Measurements from ENCODE around the gene CNPPD1.
"Not testable (repeated sequence)": the region's sequence is repeated elsewhere in the genome, so short reads cannot be mapped to it uniquely, and the experiment has no call there.

Gene CNPPD1

GRCh38 chr2:219207884-219208740 lies 31.4 kb upstream of the CNPPD1 start:
- no peak for DNase-seq

DNA sequence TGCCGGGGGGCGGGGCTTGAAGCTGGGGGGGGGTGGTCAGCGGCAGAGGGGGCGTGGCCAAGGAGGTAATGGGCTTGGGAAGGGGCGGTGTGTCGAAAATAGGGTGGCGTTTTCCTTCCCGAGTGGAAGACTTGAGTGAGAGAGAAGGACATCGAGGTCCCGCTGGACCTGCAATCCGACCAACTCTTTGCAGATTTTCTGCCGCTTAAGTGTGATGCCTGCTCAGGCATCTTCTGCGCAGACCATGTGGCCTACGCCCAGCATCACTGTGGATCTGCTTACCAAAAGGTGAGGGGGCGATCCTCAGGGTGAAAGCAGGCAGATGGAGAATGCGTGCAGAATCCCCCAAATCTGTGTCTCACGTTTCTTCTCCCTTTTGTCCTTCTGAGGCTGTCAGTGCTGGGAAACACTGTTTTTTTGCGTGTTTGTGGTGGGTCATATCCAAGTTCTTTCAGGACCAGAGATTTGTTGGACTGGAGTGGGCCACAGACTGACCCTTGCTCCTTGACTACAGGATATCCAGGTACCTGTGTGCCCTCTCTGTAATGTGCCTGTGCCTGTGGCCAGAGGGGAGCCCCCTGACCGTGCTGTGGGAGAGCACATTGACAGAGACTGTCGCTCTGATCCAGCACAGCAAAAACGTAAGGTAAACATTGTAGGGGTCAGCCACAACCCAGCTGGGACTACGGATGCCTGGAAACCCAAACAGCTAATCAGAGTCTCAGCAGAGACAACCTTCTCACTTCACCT lies 30.6 kb upstream of the CNPPD1 start:
- DNase-seq, result no peak

DNA sequence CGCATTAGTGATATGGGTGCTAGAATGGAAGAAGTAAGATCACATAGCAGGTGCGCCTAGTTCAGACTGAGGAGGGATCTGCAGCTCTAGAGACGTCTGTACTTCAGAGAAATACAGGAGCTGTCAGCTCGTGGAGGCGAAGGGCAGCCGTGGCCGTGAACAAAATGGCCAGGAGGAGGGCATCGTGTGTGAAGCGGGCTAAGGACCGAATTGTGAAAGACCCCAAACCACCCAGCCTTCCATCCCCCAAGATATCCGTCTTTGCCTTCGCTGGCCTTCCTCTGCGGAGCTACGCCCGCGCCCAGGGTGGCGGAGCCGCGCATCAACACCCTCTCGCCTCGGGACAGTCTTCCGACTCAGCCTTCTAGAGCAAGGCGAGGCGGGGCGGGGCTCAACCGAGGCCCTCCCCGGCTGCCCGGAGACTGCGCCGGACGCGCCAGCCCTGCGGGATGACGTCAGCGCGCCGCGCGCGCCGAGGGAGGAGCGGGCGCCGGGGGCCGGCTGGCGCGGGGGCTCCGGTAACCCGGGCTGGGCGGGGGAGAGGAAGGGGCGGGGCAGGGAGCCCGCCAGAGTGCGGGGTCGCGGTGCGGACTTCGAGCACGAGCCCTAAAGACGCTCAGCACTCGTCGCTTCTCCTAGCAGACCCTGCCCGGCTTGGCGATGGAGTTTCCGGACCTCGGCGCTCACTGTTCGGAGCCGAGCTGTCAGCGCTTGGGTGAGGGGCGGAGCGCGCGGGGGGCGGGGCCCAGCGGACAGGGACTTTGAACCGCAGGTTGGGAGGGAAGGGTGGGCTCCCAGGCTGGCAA lies 29.8 kb upstream of the CNPPD1 start, which contains the start of gene ZFAND2B:
TSS of gene ZFAND2B (plus strand) at position 455 of the 806 bp plus-strand sequence. CDS start at position 661, 206 bp downstream.
- DNase-seq, result peak; percentile 74

GRCh38 chr2:219205981-219206327 lies 29.2 kb upstream of the CNPPD1 start:
- no peak for DNase-seq

DNA sequence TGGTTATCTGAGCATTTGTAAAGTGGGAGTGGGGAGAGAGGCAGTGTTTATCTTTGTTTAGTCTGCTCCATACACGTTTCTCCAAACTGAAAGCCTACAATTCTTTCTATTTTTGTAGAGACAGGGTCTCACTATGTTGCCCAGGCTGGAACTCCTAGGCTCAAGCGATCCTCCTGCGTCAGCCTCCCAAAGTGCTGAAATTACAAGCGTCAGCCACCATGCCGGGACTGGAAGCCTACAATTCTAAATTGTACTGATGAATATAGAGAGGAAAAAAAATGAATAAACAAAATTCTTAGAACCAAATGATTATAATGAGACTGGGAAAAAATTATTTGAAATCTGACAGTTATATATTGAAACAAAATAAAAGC lies 28.4 kb upstream of the CNPPD1 start:
- DNase-seq, result no peak

DNA sequence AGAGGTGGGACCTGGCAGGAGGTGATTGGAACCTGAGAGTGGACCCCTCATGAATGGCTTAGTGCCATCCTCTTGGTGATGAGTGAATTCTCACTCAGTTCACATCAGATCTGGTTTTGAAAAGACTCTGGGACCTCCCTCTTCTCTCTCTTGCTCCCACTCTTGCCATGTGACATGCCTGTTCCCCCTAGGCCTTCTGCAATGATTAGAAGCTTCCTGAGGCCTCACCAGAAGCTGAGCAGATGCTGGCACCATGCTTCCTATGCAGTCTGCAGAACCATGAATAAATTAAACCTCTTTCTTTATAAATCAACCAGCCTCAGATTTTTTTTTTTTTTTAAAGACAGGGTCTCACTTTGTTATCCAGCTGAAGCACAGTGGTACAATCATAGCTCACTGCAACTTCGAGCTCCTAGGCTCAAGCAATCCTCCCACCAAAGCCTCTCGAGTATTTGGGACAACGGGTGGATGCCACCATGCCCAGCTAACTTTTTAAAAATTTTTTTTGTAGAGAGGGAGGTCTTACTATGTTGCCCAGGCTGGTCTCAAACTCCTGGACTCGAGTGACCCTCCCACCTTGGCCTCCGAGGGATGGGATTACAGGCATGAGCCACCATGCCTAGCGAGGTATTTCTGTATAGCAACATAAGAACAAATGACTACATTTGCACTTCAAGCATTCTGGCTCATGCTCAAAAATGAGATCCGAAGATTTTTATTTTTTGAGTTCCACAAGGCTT lies 27.9 kb upstream of the CNPPD1 start:
- no peak for DNase-seq

DNA sequence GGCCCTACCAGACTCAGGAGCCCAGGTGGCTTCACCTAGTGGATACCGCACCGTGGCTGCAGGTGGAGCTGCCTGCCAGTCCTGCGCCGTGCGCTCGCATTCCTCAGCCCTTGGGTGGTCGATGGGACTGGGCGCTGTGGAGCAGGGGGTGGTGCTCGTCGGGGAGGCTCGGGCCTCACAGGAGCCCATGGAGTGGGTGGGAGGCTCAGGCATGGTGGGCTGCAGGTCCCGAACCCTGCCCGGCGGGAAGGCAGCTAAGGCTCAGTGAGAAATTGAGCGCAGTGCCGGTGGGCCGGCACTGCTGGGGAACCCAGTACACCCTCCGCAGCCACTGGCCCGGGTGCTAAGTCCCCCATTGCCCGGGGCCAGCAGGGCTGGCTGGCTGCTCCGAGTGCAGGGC lies 24.6 kb upstream of the CNPPD1 start:
- DNase-seq, result not testable (repeated sequence)

DNA sequence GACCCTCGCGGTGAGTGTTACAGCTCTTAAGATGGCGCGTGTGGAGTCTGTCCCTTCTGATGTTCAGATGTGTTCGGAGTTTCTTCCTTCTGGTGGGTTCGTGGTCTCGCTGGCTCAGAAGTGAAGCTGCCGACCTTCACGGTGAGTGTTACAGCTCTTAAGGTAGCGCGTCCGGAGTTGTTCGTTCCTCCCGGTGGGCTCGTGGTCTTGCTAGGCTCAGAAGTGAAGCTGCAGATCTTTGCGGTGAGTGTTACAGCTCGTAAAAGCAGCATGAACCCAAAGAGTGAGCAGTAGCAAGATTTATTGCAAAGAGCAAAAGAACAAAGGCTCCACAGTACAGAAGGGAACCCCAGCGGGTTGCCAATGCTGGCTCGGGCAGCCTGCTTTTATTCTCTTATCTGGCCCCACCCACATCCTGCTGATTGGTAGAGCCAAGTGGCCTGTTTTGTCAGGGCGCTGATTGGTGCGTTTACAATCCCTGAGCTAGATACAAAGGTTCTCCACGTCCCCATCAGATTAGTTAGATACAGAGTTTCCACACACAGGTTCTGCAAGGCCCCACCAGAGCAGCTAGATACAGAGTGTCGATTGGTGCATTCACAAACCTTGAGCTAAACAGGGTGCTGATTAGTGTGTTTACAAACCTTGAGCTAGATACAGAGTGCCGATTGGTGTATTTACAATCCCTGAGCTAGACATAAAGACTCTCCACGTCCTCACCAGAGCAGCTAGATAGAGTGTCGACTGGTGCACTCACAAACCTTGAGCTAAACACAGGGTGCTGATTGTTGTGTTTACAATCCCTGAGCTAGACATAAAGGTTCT lies 24.0 kb upstream of the CNPPD1 start:
- DNase-seq, result not testable (repeated sequence)

DNA sequence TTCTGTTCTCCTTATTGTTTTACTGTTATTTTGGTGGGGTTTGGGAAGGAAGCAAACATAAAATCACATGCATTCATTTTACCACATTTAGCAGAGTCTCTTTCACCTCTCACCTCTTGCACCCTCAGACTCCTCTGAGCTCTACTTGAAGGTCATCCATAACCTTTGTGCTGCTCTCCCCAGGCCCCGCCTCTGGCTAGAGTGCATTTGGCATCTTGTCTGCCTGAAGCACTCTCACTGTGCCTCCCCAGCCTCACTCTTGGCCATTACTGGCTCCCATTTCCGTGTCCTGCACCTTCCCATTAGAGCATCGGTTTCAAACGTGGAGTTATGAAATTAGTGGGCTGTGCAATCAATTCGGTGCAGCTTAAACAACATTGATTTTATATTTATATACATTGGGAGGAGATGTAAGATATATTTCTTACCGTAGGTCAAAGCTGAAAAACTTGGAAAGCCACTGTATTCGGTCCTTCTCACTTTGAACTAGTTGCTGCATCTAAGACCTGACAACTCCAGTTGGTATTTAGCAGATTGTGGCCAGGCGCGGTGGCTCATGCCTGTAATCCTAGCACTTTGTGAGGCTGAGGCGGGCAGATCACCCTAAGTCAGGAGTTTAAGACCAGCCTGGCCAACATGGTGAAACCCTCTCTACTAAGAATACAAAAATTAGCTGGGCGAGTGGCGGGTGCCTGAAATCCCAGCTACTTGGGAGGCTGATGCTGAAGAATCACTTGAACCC lies 22.9 kb upstream of the CNPPD1 start:
- DNase-seq, result no peak

DNA sequence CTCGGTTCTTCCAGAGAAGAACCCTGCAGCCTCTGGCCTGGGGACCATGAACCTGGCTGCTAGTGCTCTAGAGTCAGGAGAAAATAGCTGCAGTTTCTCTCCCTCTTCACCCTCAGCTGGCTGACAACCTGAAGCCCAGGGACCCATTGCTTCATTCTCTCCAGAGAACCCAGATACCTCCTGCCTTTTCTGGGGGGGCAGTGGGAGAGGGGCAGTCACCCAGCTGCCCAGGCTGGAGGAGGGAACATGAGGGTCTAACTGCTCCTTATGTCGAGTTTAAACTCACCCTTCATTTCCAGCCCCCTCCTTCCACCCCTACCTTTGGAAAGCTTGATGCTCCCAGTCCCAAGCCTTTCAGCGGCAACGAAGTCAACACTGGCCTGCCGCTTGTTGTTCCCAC lies 22.2 kb upstream of the CNPPD1 start:
- DNase-seq, result no peak

GRCh38 chr2:219197388-219197787 lies 20.7 kb upstream of the CNPPD1 start:
- no peak for DNase-seq

GRCh38 chr2:219186754-219187456 lies 10.2 kb upstream of the CNPPD1 start:
- DNase-seq, result no peak

- no peak for DNase-seq
Measured at GRCh38 chr2:219184121-219184520, 7.4 kb upstream of the CNPPD1 start.

GRCh38 chr2:219183151-219183772 lies 6.5 kb upstream of the CNPPD1 start:
- no peak for DNase-seq

GRCh38 chr2:219182331-219183150 lies 5.8 kb upstream of the CNPPD1 start:
- DNase-seq, result no peak

- no peak for DNase-seq
Measured at GRCh38 chr2:219181531-219181930, 4.8 kb upstream of the CNPPD1 start.

GRCh38 chr2:219180961-219181360 lies 4.2 kb upstream of the CNPPD1 start:
- no peak for DNase-seq

DNA sequence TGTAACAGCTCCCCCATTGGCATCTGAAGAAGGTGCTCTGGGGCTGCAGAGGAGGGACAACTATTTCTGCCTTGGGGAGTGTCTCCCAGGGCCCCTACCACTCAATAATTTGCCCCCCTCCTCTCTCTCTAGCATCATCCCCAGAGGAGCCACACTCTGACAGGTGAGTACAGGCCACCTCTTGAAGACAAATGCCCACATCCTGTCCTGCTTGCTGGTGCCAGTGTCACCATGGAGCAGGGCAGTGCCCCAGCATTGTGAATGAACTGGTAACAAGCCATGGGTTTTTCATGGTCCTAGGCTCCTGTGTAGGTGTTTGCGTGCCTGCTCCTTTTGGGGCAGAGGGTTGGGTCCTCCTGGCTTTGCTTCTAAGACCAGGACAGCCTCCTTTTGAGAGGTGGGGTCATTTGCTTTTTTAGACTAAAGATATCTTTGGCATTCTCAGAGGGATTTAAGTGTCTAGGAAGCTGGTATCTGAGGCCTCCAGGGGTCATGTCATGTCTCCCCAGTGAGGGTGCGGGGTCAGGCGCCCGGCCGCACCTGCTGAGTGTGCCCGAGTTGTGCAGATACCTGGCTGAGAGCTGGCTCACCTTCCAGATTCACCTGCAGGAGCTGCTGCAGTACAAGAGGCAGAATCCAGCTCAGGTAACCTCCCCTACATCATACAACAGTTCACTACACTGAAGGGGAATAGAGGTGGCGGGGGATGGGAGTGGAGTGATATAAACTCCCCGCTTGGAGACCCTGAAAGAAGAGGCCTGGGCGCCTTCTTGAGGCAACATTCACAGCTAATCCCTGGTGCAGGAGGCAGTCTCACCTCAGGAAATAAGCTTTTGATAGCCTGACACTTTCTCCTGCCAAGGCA lies 3.1 kb upstream of the CNPPD1 start:
- no peak for DNase-seq
